ENCODE results near the gene ZNF628. TPM values are rescaled to one million over a fixed set of nuclear protein-coding genes. Genes with fewer than 3 reads are reported as not detected.

Gene ZNF628
- total and polyA plus RNA-seq, 2 of the 4 experiments (the other 2 are of a cell fraction) = 0.18 to 1.9 TPM

- Histone ChIP-seq H3K4me2 (ENCODE audit: low read depth, low read length) (peak overlapping the region; percentile 91), H3K56ac (ENCODE audit: extremely low read depth, insufficient read depth, low read length) (no peak overlapping the region; the same call in 1 of the 2 replicates), H2BK5ac (ENCODE audit: low read depth, low read length, poor library complexity, severe bottlenecking) (peak overlapping the region; percentile 68), H3K4me3 (ENCODE audit: insufficient read depth, low read depth, low read length) (peak overlapping the region; percentile 80), H3K27me3 (ENCODE audit: control insufficient read depth, insufficient read depth, low read length) (no peaks in the 10 kb centered on the region), H3K4ac (ENCODE audit: low read depth, low read length) (peak overlapping the region; percentile 96), H3K9ac (ENCODE audit: low read depth, low read length) (peak overlapping the region; percentile 84), H2AK9ac (replicated peaks; ENCODE audit: low read depth, low read length, poor library complexity) (peak overlapping the region; percentile 99), H3K9me3 (ENCODE audit: control insufficient read depth, insufficient read depth, low read length) (no peaks in the 10 kb centered on the region), H3K9me1 (ENCODE audit: insufficient read depth, low read length) (0 out of 2 replicates have a peak, but pooled peaks cover 4% of the 10 kb centered on the region), H3K18ac (ENCODE audit: low read depth, low read length) (peak overlapping the region; percentile 14; the same call in 1 of the 2 replicates), H2AK5ac (ENCODE audit: low read depth, low read length) (peak overlapping the region; percentile 85), H3K79me1 (ENCODE audit: low read depth in 1 of 2, low read length in 2 of 2) (peaks cover 5 to 36% of the 10 kb centered on the region in 2 experiments), H3K14ac (replicated peaks; ENCODE audit: low read depth, low read length) (peak overlapping the region; percentile 98), H2BK20ac (ENCODE audit: low read depth, low read length) (no peak overlapping the region), H4K20me1 (ENCODE audit: insufficient read depth, low read length) (0 out of 2 replicates have a peak, but pooled peaks cover 4% of the 10 kb centered on the region), H3K36me3 (ENCODE audit: control insufficient read depth, insufficient read depth, low read length) (peaks cover 12% of the 10 kb centered on the region; the same call in 1 of the 2 replicates), H2BK120ac (ENCODE audit: low read depth, low read length) (peak overlapping the region; percentile 41; the same call in 1 of the 2 replicates), H4K5ac (ENCODE audit: low read depth, low read length) (peak overlapping the region; percentile 81), H2BK15ac (ENCODE audit: low read depth, low read length) (0 out of 3 replicates have a peak overlapping the region, but pooled peaks have one; percentile 38), H3K23ac (ENCODE audit: low read depth, low read length) (peak overlapping the region; percentile 94; the same call in 1 of the 2 replicates), H4K91ac (ENCODE audit: insufficient read depth, low read depth, low read length) (peak overlapping the region; percentile 83), H2AFZ (replicated peaks; ENCODE audit: low read length, poor library complexity) (peak overlapping the region; percentile 93), H3K27ac (ENCODE audit: insufficient read depth, low read length) (peak overlapping the region; percentile 89), H4K8ac (ENCODE audit: low read depth in 2 of 2, low read length in 2 of 2) (peak overlapping the region; percentile 83 to 90), H3K4me1 (ENCODE audit: control insufficient read depth, insufficient read depth, low read length) (peaks cover 30% of the 10 kb centered on the region)
- in situ Hi-C loops (cut with MboI; ENCODE audit: low sequenced_read_pairs) (loop anchor here (25.0 kb wide), 1 partner anchor 1023 kb away; the partner anchor contains the start of genes CDC42EP5 and LENG9), dilution Hi-C loops (cut with HindIII; ENCODE audit: low sequenced_read_pairs, unreplicated experiment) (no loop called here), intact Hi-C loops (cut with micrococcal nuclease) (no loop called here)
- DNase-seq = no peak
- 3% methylated on average over 4 of the region's 18 CpGs; no CpG with 5 or more reads in 1 of the 2 experiments for WGBS, 2 experiments (ENCODE audit: extremely low coverage in 2 of 2, insufficient read length in 1 of 2)
- ChIA-PET POLR2A (ENCODE audit: unreplicated experiment) (interaction anchor here (2.2 kb wide), 1 partner anchor 9 kb away, joined by 8 read pairs; the partner anchor contains the start of gene ZNF628), CTCF (interaction anchor here (0.7 to 1.0 kb wide), 2 partner anchors 18 kb away, joined by 4 to 6 read pairs; no protein-coding TSS in a partner anchor)
- no peak for ATAC-seq (ENCODE audit: low read depth)
- TF ChIP-seq RCOR1 (IDR thresholded peaks at IDR 0.05; ENCODE audit: insufficient replicate concordance, low read length) = no peak
- no peak for TF ChIP-seq CEBPB (IDR thresholded peaks at IDR 0.05; ENCODE audit: low read depth, low read length)
- no peak for TF ChIP-seq MAFK (IDR thresholded peaks at IDR 0.05; ENCODE audit: low read depth, low read length)
- no peak for TF ChIP-seq NFE2L2 (IDR thresholded peaks at IDR 0.05; ENCODE audit: low read depth, low read length)
- BruUV-seq (replicated peaks) = no TSS peak
Measured at GRCh38 chr19:55485439-55486011, 9.1 kb downstream of the ZNF628 start.
